HepG2 (cell line): ENCODE results near the gene MYO3B. TPM values are rescaled to one million over a fixed set of nuclear protein-coding genes. Genes with fewer than 3 reads are reported as not detected.

Experiments
- ARID5B ChIP-seq: IDR thresholded peaks from 2 replicates; pipeline ENCODE4 v1.4.0; 2020; ENCODE audit warnings: mild to moderate bottlenecking, missing genetic modification reagents
- ISL2 ChIP-seq: sonication (generic); formaldehyde crosslinking; IDR thresholded peaks from 2 replicates; pipeline ENCODE4 v1.5.0; 2020; ENCODE audit warnings: missing genetic modification reagents
- JUNB ChIP-seq: sonication (generic); formaldehyde crosslinking; IDR thresholded peaks from 2 replicates; pipeline ENCODE4 v1.8.0; 2022; ENCODE audit warnings: missing genetic modification reagents, mild to moderate bottlenecking, borderline replicate concordance
- KLF9 ChIP-seq: IDR thresholded peaks from 2 replicates; pipeline ENCODE4 v1.6.1; 2016; ENCODE audit warnings: low read depth
- NR2F2 ChIP-seq: IDR thresholded peaks from 2 replicates; pipeline ENCODE4 v1.6.1; 2012; ENCODE audit warnings: low read depth, inconsistent platforms, borderline replicate concordance
- PLRG1 ChIP-seq: fragments of 450-650 bp; conservative IDR thresholded peaks from 2 replicates; pipeline ENCODE4 v1.6.1; 2016
- SIX4 ChIP-seq: sonication (generic); formaldehyde crosslinking; IDR thresholded peaks from 2 replicates; pipeline ENCODE4 v1.4.0; 2020; ENCODE audit warnings: missing genetic modification reagents
- TBX3 ChIP-seq: fragments of 450-650 bp; IDR thresholded peaks from 2 replicates; pipeline ENCODE4 v1.6.1; 2017; ENCODE audit warnings: antibody characterized with exemption, mild to moderate bottlenecking, inconsistent platforms, borderline replicate concordance
- U2AF2 ChIP-seq: fragments of 200-400 bp; formaldehyde crosslinking; IDR thresholded peaks from 2 replicates; pipeline ENCODE4 v1.6.1; 2017; ENCODE audit warnings: low read depth, mild to moderate bottlenecking, low read length
- ZFY ChIP-seq: sonication (generic); formaldehyde crosslinking; IDR thresholded peaks from 2 replicates; pipeline ENCODE4 v1.4.0; 2020; ENCODE audit warnings: missing genetic modification reagents
- ZMAT5 ChIP-seq: sonication (generic); formaldehyde crosslinking; IDR thresholded peaks from 2 replicates; pipeline ENCODE4 v1.5.0; 2020; ENCODE audit warnings: mild to moderate bottlenecking, low read depth, missing genetic modification reagents, borderline replicate concordance
- ZNF143 ChIP-seq: sonication (generic); formaldehyde crosslinking; IDR thresholded peaks from 2 replicates; pipeline ENCODE4 v1.4.0; 2020; ENCODE audit warnings: missing genetic modification reagents
- ZNF251 ChIP-seq: sonication (generic); formaldehyde crosslinking; IDR thresholded peaks from 2 replicates; pipeline ENCODE4 v1.9.0; 2021; ENCODE audit warnings: mild to moderate bottlenecking, missing genetic modification reagents
- ZNF367 ChIP-seq: sonication (generic); formaldehyde crosslinking; IDR thresholded peaks from 2 replicates; pipeline ENCODE4 v1.4.0; 2020; ENCODE audit warnings: missing genetic modification reagents, borderline replicate concordance
- ZNF7 ChIP-seq: IDR thresholded peaks from 2 replicates; pipeline ENCODE4 v1.6.1; 2016; ENCODE audit warnings: missing biosample characterization, missing genetic modification reagents
- ZNF850 ChIP-seq: sonication (generic); formaldehyde crosslinking; conservative IDR thresholded peaks from 2 replicates; pipeline ENCODE4 v1.9.0; 2021; ENCODE audit warnings: mild to moderate bottlenecking, missing genetic modification reagents
- ZXDC ChIP-seq: sonication (generic); formaldehyde crosslinking; IDR thresholded peaks from 2 replicates; pipeline ENCODE4 v1.5.0; 2020; ENCODE audit warnings: mild to moderate bottlenecking, missing genetic modification reagents
- polyA plus RNA-seq, 8 experiments: library from polyadenylated mRNA; depleted of rRNA in 3 of 8; stranded (reverse) in 7 of 8; unstranded in 1 of 8; fragments of >200 nt; fragmentation: Illumina TruSeq in 4 of 8; extraction: Trizol in 4 of 8; gene quantifications; 2 replicates each; pipeline versions ENCODE4 v1.2.1 to v1.2.3, GENCODE V29; 2011 to 2016; ENCODE audit warnings: low read depth in 4 of 8, missing spikeins in 1 of 8, mixed read lengths in 1 of 8; ENCODE audit not compliant: insufficient read depth in 1 of 8
- total RNA-seq, 5 experiments: library from RNA; depleted of rRNA; stranded (reverse); fragments of >200 nt; fragmentation: Illumina TruSeq; extraction: Trizol; gene quantifications; 2 replicates each; pipeline ENCODE4 v1.2.3, GENCODE V29; 2016; ENCODE audit warnings: low read depth in 1 of 5
- TF ChIP-seq, protein P1 (sequence below), 2 experiments: sonication (generic) in 1 of 2; formaldehyde crosslinking in 1 of 2; IDR thresholded peaks; 2 replicates each; pipeline versions ENCODE4 v1.4.0 to v1.6.1; 2018 to 2020; ENCODE audit warnings: missing genetic modification reagents in 2 of 2, borderline replicate concordance in 1 of 2, low read depth in 1 of 2, mild to moderate bottlenecking in 1 of 2, missing biosample characterization in 1 of 2
- TF ChIP-seq, protein P2 (sequence below): sonication (generic); formaldehyde crosslinking; conservative IDR thresholded peaks from 2 replicates; pipeline ENCODE4 v1.8.0; 2022; ENCODE audit warnings: mild to moderate bottlenecking, moderate library complexity, missing genetic modification reagents

MYO3B gene
- total and polyA plus RNA-seq, 2 of the 13 experiments (the other 11 are each of a cell fraction or from before 2014, with no cell fraction given), result 0.01 TPM; not detected in 1

GRCh38 chr2:170485254-170486026, 307.5 kb downstream of the MYO3B start (continued):
- TF ChIP-seq, protein P1, sequence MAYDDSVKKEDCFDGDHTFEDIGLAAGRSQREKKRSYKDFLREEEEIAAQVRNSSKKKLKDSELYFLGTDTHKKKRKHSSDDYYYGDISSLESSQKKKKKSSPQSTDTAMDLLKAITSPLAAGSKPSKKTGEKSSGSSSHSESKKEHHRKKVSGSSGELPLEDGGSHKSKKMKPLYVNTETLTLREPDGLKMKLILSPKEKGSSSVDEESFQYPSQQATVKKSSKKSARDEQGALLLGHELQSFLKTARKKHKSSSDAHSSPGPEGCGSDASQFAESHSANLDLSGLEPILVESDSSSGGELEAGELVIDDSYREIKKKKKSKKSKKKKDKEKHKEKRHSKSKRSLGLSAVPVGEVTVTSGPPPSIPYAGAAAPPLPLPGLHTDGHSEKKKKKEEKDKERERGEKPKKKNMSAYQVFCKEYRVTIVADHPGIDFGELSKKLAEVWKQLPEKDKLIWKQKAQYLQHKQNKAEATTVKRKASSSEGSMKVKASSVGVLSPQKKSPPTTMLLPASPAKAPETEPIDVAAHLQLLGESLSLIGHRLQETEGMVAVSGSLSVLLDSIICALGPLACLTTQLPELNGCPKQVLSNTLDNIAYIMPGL (CRISPR knock-in tag; IDR thresholded peaks at IDR 0.05; ENCODE audit: borderline replicate concordance in 1 of 2, low read depth in 1 of 2), result no peak
- TF ChIP-seq ZNF850 (no peak), ZNF251 (no peak), TBX3 (no peak; the same call in 1 of the 2 replicates), ARID5B (CRISPR knock-in tag) (peak; percentile 81), U2AF2 (no peak), ZXDC (CRISPR knock-in tag) (no peak), ZFY (CRISPR knock-in tag) (no peak), KLF9 (CRISPR knock-in tag) (no peak), ZMAT5 (CRISPR knock-in tag) (no peak), ZNF7 (CRISPR knock-in tag) (no peak), JUNB (CRISPR knock-in tag) (no peak), SIX4 (CRISPR knock-in tag) (no peak), ISL2 (CRISPR knock-in tag) (0 out of 2 replicates have a peak, but pooled peaks have one; percentile 18), ZNF367 (CRISPR knock-in tag) (no peak), PLRG1 (no peak), NR2F2 (0 out of 2 replicates have a peak, but pooled peaks have one; percentile 25), ZNF143 (CRISPR knock-in tag) (no peak)
- TF ChIP-seq, protein P2, sequence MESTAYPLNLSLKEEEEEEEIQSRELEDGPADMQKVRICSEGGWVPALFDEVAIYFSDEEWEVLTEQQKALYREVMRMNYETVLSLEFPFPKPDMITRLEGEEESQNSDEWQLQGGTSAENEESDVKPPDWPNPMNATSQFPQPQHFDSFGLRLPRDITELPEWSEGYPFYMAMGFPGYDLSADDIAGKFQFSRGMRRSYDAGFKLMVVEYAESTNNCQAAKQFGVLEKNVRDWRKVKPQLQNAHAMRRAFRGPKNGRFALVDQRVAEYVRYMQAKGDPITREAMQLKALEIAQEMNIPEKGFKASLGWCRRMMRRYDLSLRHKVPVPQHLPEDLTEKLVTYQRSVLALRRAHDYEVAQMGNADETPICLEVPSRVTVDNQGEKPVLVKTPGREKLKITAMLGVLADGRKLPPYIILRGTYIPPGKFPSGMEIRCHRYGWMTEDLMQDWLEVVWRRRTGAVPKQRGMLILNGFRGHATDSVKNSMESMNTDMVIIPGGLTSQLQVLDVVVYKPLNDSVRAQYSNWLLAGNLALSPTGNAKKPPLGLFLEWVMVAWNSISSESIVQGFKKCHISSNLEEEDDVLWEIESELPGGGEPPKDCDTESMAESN (CRISPR knock-in tag), result no peak
